NCI-H1930 (cell line): Measurements from ENCODE around the gene CLDN7.
A peak's percentile ranks its signal among the peaks of the same experiment; 100 is the strongest.

Source experiments
- DNase-seq, 2 experiments: peaks; one replicate each; lab custom pipeline; 2025; lab: John Stamatoyannopoulos, UW

CLDN7 gene

GRCh38 chr17:7285679-7286078, 23.4 kb upstream of the CLDN7 start:
- no peak for DNase-seq

GRCh38 chr17:7284911-7285310, 22.6 kb upstream of the CLDN7 start:
- no peak for DNase-seq

- no peak for DNase-seq
Observed at GRCh38 chr17:7283471-7284216, 21.4 kb upstream of the CLDN7 start.

GRCh38 chr17:7282752-7283321, 20.6 kb upstream of the CLDN7 start:
- no peak for DNase-seq

GRCh38 chr17:7281953-7282751, 19.9 kb upstream of the CLDN7 start:
- no peak for DNase-seq

GRCh38 chr17:7281074-7281952, 19.0 kb upstream of the CLDN7 start, which contains the start of gene SLC2A4:
Gene SLC2A4 (plus strand): TSS chr17:7281718. CDS start chr17:7281935, 217 bp downstream.
- DNase-seq = peak; percentile 81 to 88

- DNase-seq = peak; percentile 65 to 83
Observed at GRCh38 chr17:7280519-7281073, 18.3 kb upstream of the CLDN7 start.

- no peak for DNase-seq
Observed at GRCh38 chr17:7279448-7279847, 17.2 kb upstream of the CLDN7 start.

GRCh38 chr17:7266784-7267183, 4.5 kb upstream of the CLDN7 start:
- DNase-seq = no peak

- DNase-seq = no peak
Observed at GRCh38 chr17:7263801-7264078, 1.5 kb upstream of the CLDN7 start.

- DNase-seq = no peak
Observed at GRCh38 chr17:7262935-7263800, 890 bp upstream of the CLDN7 start.

- no peak for DNase-seq
Observed at GRCh38 chr17:7261379-7262191, 693 bp downstream of the CLDN7 start.

- no peak for DNase-seq
Observed at GRCh38 chr17:7260651-7261378, 1.5 kb downstream of the CLDN7 start.

GRCh38 chr17:7260151-7260550, 2.1 kb downstream of the CLDN7 start:
- DNase-seq = no peak

- DNase-seq = no peak
Observed at GRCh38 chr17:7259555-7259889, 2.8 kb downstream of the CLDN7 start.

- DNase-seq = no peak
Observed at GRCh38 chr17:7258731-7259554, 3.3 kb downstream of the CLDN7 start.

GRCh38 chr17:7256766-7257456, 5.4 kb downstream of the CLDN7 start:
- no peak for DNase-seq

GRCh38 chr17:7254511-7254910, 7.8 kb downstream of the CLDN7 start:
- DNase-seq = no peak
